Rectal smooth muscle tissue (tissue), 1 donor: ENCODE results near the gene PC.
"Not testable (repeated sequence)": the region's sequence is repeated elsewhere in the genome, so short reads cannot be mapped to it uniquely, and the experiment has no call there.

Experiments used
- H3K27ac ChIP-seq: one replicate; pipeline ENCODE4 v1.7.0; 2013; ENCODE audit warnings: low read depth, low read length, inconsistent platforms
- H3K27me3 ChIP-seq: one replicate; pipeline ENCODE4 v1.7.0; 2013; ENCODE audit warnings: low read length; ENCODE audit not compliant: control insufficient read depth, insufficient read depth
- H3K36me3 ChIP-seq: one replicate; pipeline ENCODE4 v1.7.0; 2013; ENCODE audit warnings: low read length; ENCODE audit not compliant: control insufficient read depth, insufficient read depth
- H3K4me1 ChIP-seq: one replicate; pipeline ENCODE4 v1.7.0; 2013; ENCODE audit warnings: low read length; ENCODE audit not compliant: control insufficient read depth, insufficient read depth
- H3K4me3 ChIP-seq: one replicate; pipeline ENCODE4 v1.7.0; 2013; ENCODE audit warnings: low read length
- H3K9ac ChIP-seq: one replicate; pipeline ENCODE4 v1.7.0; 2013; ENCODE audit warnings: low read length

Gene PC

GRCh38 chr11:66809592-66809991 is 148.6 kb downstream of the PC start:
- H3K36me3 ChIP-seq = no peaks in the 10 kb centered on the region
- H3K27ac ChIP-seq = no peak overlapping the region
- no peaks in the 10 kb centered on the region for H3K27me3 ChIP-seq
- H3K4me1 ChIP-seq = no peaks in the 10 kb centered on the region
- no peak overlapping the region for H3K9ac ChIP-seq
- H3K4me3 ChIP-seq = no peak overlapping the region

DNA sequence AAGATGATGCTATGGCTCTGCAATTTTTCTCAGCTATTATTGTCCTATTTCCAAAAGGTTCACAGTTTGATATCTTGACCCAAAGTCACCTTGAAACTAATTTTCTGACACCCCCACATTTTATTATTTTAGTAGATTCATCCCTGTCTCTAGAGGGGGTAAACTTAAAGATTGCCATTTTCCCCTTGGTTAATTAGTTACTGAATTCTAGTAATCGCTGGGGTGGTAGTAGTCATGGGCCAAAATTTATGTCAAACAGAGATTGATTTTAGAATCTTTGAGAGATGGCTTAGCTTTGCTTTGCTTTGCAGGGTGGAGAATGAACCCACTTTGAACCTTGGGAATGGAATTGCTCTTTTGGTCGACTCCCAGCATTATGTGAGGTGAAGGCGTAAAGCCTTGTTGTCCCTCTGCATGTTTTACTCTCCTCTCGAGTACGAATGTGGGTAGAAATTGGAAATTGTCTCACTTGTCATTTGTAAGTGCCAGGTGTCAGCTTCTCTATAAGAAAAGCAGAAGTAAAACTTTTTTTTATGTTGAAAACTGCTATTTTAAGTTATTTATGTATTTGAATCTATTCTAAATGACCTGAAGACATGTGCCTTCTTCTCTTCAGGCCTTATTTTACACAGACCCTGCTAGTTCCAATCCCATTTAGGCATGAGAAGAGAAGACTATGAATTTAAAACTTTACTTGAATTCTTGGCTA is 157.3 kb downstream of the PC start:
- Histone ChIP-seq H3K4me1 (no peaks in the 10 kb centered on the region), H3K27ac (no peak overlapping the region), H3K9ac (no peak overlapping the region), H3K36me3 (no peaks in the 10 kb centered on the region), H3K4me3 (no peak overlapping the region), H3K27me3 (no peaks in the 10 kb centered on the region)

GRCh38 chr11:66799815-66800214 is 158.4 kb downstream of the PC start:
- H3K27me3 ChIP-seq, H3K36me3 ChIP-seq, H3K4me3 ChIP-seq, H3K27ac ChIP-seq, H3K4me1 ChIP-seq, H3K9ac ChIP-seq: not testable (repeated sequence)
